GM12878 (cell line): ENCODE measurements around the gene SURF6. TPM values are rescaled to one million over a fixed set of nuclear protein-coding genes. Genes with fewer than 3 reads are reported as not detected.

Source experiments
- ATAC-seq: fragments of 200-7000 bp; cut with Tn5 transposase; 3 replicates; pipeline ENCODE4 v1.9.1; 2020; ENCODE audit warnings: mild to moderate bottlenecking, moderate library complexity
- BruUV-seq: library from RNA; stranded (reverse); fragments of 400-500 nt; replicated peaks from 2 replicates; lab custom pipeline; 2021; lab: Mats Ljungman, UMichigan
- CTCF ChIA-PET: fragments of 300-600 bp; sonication (Branson Sonifier 250); formaldehyde crosslinking; extraction: SDS; loops from one replicate; lab custom pipeline; 2021; ENCODE audit warnings: inconsistent platforms; lab: Yijun Ruan, JAX
- POLR2A ChIA-PET: fragments of 350-600 bp; formaldehyde crosslinking; extraction: SDS; loops from one replicate; lab custom pipeline; 2021; ENCODE audit warnings: inconsistent platforms; lab: Charles Lee
- RAD21 ChIA-PET: fragments of 300-600 bp; sonication (Branson Sonifier 250); formaldehyde crosslinking; loops from one replicate; lab custom pipeline; 2023; ENCODE audit warnings: antibody characterized with exemption; ENCODE audit not compliant: unreplicated experiment; lab: Charles Lee
- SMC1A ChIA-PET: fragments of 300-600 bp; sonication (Branson Sonifier 250); formaldehyde crosslinking; loops from one replicate; lab custom pipeline; 2023; ENCODE audit not compliant: unreplicated experiment, uncharacterized antibody; lab: Charles Lee
- DNase-seq: peaks from one replicate; pipeline ENCODE4 v3.0.0-alpha.2; 2011; ENCODE audit warnings: low read depth, low spot score
- FAIRE-seq: peaks from 3 replicates; lab custom pipeline; 2011; peaks lifted over from hg19 to GRCh38; lab: Jason Lieb, UNC
- H2AFZ ChIP-seq: 2 replicates; pipeline ENCODE4 v1.6.0; 2011; ENCODE audit warnings: low read depth, low read length, control low read depth; ENCODE audit not compliant: control insufficient read depth
- H3K27ac ChIP-seq: 2 replicates; pipeline ENCODE4 v1.5.1; 2011; ENCODE audit warnings: control low read depth; ENCODE audit not compliant: control insufficient read depth, insufficient read depth
- H3K27me3 ChIP-seq, 2 experiments: replicated peaks in 1 of 2; 2 replicates each; pipeline versions ENCODE4 v1.6.0 to v1.6.1; 2011; ENCODE audit warnings: low read length in 1 of 2; ENCODE audit not compliant: control insufficient read depth in 2 of 2, insufficient read depth in 2 of 2
- H3K36me3 ChIP-seq, 2 experiments: 2 replicates each; pipeline ENCODE4 v1.5.1; 2011; ENCODE audit warnings: low read length in 1 of 2; ENCODE audit not compliant: control insufficient read depth in 2 of 2, insufficient read depth in 2 of 2
- H3K4me1 ChIP-seq: 2 replicates; pipeline ENCODE4 v1.6.1; 2011; ENCODE audit warnings: mild to moderate bottlenecking, low read length, moderate library complexity, mixed read lengths; ENCODE audit not compliant: control insufficient read depth, insufficient read depth
- H3K4me2 ChIP-seq: 2 replicates; pipeline ENCODE4 v1.6.0; 2011; ENCODE audit warnings: control low read depth; ENCODE audit not compliant: control insufficient read depth, insufficient read depth
- H3K4me3 ChIP-seq: fragments of 200-600 bp; sonication (generic); 2 replicates; pipeline ENCODE4 v1.5.1; 2016
- H3K79me2 ChIP-seq: 2 replicates; pipeline ENCODE4 v1.6.0; 2011; ENCODE audit warnings: low read length; ENCODE audit not compliant: control insufficient read depth, insufficient read depth
- H3K9ac ChIP-seq: 2 replicates; pipeline ENCODE4 v1.8.0; 2011; ENCODE audit warnings: low read length, control low read depth, mixed read lengths; ENCODE audit not compliant: control insufficient read depth, insufficient read depth
- H3K9me3 ChIP-seq: replicated peaks from 3 replicates; pipeline ENCODE4 v1.5.1; 2011; ENCODE audit warnings: mild to moderate bottlenecking, low read length; ENCODE audit not compliant: control insufficient read depth, insufficient read depth
- H4K20me1 ChIP-seq: 2 replicates; pipeline ENCODE4 v1.6.0; 2011; ENCODE audit not compliant: control insufficient read depth, insufficient read depth
- ASH2L ChIP-seq: fragments of 300-600, 200-600 bp; sonication (generic); IDR thresholded peaks from 2 replicates; pipeline ENCODE4 v1.6.1; 2017; ENCODE audit warnings: low read depth, mild to moderate bottlenecking, borderline replicate concordance
- CHD2 ChIP-seq: IDR thresholded peaks from 2 replicates; pipeline ENCODE4 v1.6.1; 2011; ENCODE audit warnings: low read depth, low read length, improper control_type of control experiment, borderline replicate concordance
- IKZF2 ChIP-seq, 2 experiments: fragments of 450-650 bp; IDR thresholded peaks; 2 replicates each; pipeline ENCODE4 v1.6.1; 2017; ENCODE audit warnings: mild to moderate bottlenecking in 2 of 2, moderate library complexity in 2 of 2
- MEF2A ChIP-seq: IDR thresholded peaks from 2 replicates; pipeline ENCODE4 v1.6.1; 2011; ENCODE audit warnings: low read depth, mild to moderate bottlenecking, low read length, moderate library complexity; ENCODE audit not compliant: insufficient read depth
- RELB ChIP-seq: fragments of 450-650 bp; IDR thresholded peaks from 2 replicates; pipeline ENCODE4 v1.6.1; 2017; ENCODE audit warnings: low read depth, mild to moderate bottlenecking, moderate library complexity
- SRF ChIP-seq, 2 experiments: IDR thresholded peaks; 2 replicates each; pipeline ENCODE4 v1.6.1; 2011; ENCODE audit warnings: low read depth in 2 of 2, low read length in 2 of 2, mild to moderate bottlenecking in 1 of 2, moderate library complexity in 1 of 2
- WGBS: methylation state at CpG from one replicate; pipeline ENCODE4 v1.1.6; 2016; ENCODE audit warnings: low lambda C conversion rate; ENCODE audit not compliant: insufficient replicate concordance, insufficient coverage; ENCODE audit errors: missing lambda C conversion rate; 5-methylcytosine and 5-hydroxymethylcytosine counted together
- in situ Hi-C: fragments of 300-500 bp; cut with MboI; formaldehyde crosslinking; loops from 9 replicates; pipeline ENCODE4 v1.14.3; 2018; ENCODE audit warnings: mixed read lengths
- intact Hi-C: fragments of 100-400 bp; cut with micrococcal nuclease; formaldehyde crosslinking; loops from one replicate; pipeline ENCODE4 v1.14.2; 2022; ENCODE audit not compliant: unreplicated experiment
- polyA plus RNA-seq, 11 experiments: library from polyadenylated mRNA; depleted of rRNA in 4 of 11; unstranded in 6 of 11; stranded (reverse) in 5 of 11; fragments of >200 nt; fragmentation: Nextera tagmentation in 4 of 11; fragmentation: Illumina TruSeq in 1 of 11; extraction: Ambion mirVana in 4 of 11; extraction: Trizol in 1 of 11; gene quantifications; 1 replicate in 1 of 11; 2 replicates in 10 of 11; pipeline versions ENCODE4 v1.2.1 to v1.2.3, GENCODE V29; 2011 to 2016; ENCODE audit warnings: inconsistent platforms in 2 of 11, missing spikeins in 2 of 11, low read depth in 1 of 11
- total RNA-seq, 4 experiments: library from RNA; depleted of rRNA in 3 of 4; stranded (reverse); fragments of >200 nt in 3 of 4; fragmentation: Illumina TruSeq in 1 of 4; extraction: Trizol in 1 of 4; gene quantifications; 2 replicates each; pipeline versions ENCODE4 v1.2.1 to v1.2.3, GENCODE V29; 2013 to 2021

The SURF6 gene
- total and polyA plus RNA-seq, 10 of the 15 experiments (the other 5 are each of a cell fraction or from before 2014, with no cell fraction given), result 2.2 to 27.2 (median 15.1) TPM

- Histone ChIP-seq H3K4me3 (peak overlapping the region; percentile 98), H3K4me2 (peak overlapping the region; percentile 45; the same call in 1 of the 2 replicates), H3K9me3 (no peaks in the 10 kb centered on the region), H3K4me1 (no peaks in the 10 kb centered on the region; the same call in 1 of the 2 replicates), H3K9ac (no peak overlapping the region), H3K27me3 (no peaks in the 10 kb centered on the region), H2AFZ (no peak overlapping the region), H3K27ac (no peak overlapping the region), H3K79me2 (peaks cover 30% of the 10 kb centered on the region), H4K20me1 (no peaks in the 10 kb centered on the region), H3K36me3 (peaks cover 14 to 24% of the 10 kb centered on the region in 2 experiments; a peak in 3 of 4 replicates)
- BruUV-seq, result no TSS peak
- RAD21 ChIA-PET, result no interaction called here
- SMC1A ChIA-PET, result interaction anchor here (1.1 to 1.3 kb wide), 2 partner anchors 79 to 143 kb away, joined by 3 read pairs; no protein-coding TSS in a partner anchor
- intact Hi-C loops, result no loop called here
- CTCF ChIA-PET, result interaction anchor here (1.0 to 1.7 kb wide), 2 partner anchors 95 to 152 kb away, joined by 3 to 4 read pairs; no protein-coding TSS in a partner anchor
- ATAC-seq (no peak), DNase-seq (no peak), FAIRE-seq (no peak)
- POLR2A ChIA-PET, result interaction anchor here (2.0 kb wide), 1 partner anchor 38 kb away, joined by 8 read pairs; no protein-coding TSS in a partner anchor
- 95% methylated on average over 6 of the region's 6 CpGs for WGBS
- in situ Hi-C loops, result no loop called here
- TF ChIP-seq SRF (IDR thresholded peaks at IDR 0.05; ENCODE audit: low read depth in 2 of 2, low read length in 2 of 2), result no peak
- no peak for TF ChIP-seq MEF2A
- TF ChIP-seq CHD2, result no peak
Observed at GRCh38 chr9:133334161-133334560, 1.8 kb downstream of the SURF6 start.

GRCh38 chr9:133333566-133333965 lies 2.4 kb downstream of the SURF6 start:
- in situ Hi-C loops (no loop called here), intact Hi-C loops (no loop called here)
- DNase-seq (no peak), ATAC-seq (no peak), FAIRE-seq (no peak)
- POLR2A ChIA-PET, result no interaction called here
- Histone ChIP-seq H3K9ac (no peak overlapping the region), H3K4me1 (no peaks in the 10 kb centered on the region; the same call in 1 of the 2 replicates), H3K36me3 (peaks cover 14 to 24% of the 10 kb centered on the region in 2 experiments; a peak in 3 of 4 replicates), H3K9me3 (no peaks in the 10 kb centered on the region), H3K27ac (no peak overlapping the region), H4K20me1 (no peaks in the 10 kb centered on the region), H3K4me2 (no peak overlapping the region), H3K4me3 (no peak overlapping the region), H3K27me3 (no peaks in the 10 kb centered on the region), H2AFZ (no peak overlapping the region), H3K79me2 (peaks cover 30% of the 10 kb centered on the region)
- RAD21 ChIA-PET, result no interaction called here
- CTCF ChIA-PET, result no interaction called here
- 95% methylated on average over 10 of the region's 10 CpGs for WGBS
- TF ChIP-seq RELB (no peak), IKZF2 (IDR thresholded peaks at IDR 0.05) (no peak), ASH2L (no peak)
- no TSS peak for BruUV-seq
- SMC1A ChIA-PET, result no interaction called here
